Measurements from ENCODE around the gene LENG1. TPM values are rescaled to one million over a fixed set of nuclear protein-coding genes. Genes with fewer than 3 reads are reported as not detected.

Gene LENG1
- total RNA-seq, result 7.8 and 12.2 TPM in 2 replicates

DNA sequence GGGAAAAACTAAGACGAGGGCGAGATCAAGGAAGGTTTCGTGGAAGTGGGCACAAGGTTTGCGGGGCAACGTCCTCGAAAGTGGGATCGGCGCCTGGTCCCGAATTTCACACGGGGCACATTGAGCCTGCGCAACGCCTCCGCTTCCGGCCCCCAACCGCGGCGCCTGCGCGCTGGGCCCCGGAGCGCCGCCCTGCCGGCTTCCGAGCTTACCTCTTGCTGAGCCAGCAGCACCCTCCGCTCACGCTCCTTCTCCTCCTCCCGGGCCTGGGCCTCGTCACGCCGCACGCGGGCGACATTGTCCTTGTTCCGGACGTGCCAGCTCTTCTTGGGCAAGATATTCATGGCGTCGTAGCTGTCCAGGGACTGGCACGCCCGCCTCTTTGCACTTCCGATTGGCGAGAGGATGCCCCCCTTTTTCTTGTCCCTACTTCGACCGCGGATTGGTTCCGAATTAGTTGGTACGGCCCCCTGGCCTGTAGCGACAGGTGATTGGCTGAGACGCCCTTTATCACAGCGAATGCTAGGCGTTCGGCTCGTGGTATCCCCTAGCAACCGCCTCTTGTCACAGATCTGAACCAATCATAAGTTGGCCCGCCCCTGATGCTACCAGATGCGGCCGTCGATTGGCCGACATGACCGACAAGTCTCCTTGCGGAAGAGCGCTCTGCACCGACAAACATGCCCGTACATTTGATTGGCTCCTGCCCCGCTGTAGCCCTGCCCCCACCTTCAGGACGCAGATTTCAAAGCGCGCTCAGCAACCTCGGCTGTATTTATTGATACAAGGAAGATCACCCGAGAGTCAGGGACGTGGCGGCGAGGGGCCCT is at the start of gene LENG1:
LENG1 (minus strand) TSS at position 370 of the 830 bp plus-strand sequence; CDS start at position 344, 26 bp downstream.

DNA sequence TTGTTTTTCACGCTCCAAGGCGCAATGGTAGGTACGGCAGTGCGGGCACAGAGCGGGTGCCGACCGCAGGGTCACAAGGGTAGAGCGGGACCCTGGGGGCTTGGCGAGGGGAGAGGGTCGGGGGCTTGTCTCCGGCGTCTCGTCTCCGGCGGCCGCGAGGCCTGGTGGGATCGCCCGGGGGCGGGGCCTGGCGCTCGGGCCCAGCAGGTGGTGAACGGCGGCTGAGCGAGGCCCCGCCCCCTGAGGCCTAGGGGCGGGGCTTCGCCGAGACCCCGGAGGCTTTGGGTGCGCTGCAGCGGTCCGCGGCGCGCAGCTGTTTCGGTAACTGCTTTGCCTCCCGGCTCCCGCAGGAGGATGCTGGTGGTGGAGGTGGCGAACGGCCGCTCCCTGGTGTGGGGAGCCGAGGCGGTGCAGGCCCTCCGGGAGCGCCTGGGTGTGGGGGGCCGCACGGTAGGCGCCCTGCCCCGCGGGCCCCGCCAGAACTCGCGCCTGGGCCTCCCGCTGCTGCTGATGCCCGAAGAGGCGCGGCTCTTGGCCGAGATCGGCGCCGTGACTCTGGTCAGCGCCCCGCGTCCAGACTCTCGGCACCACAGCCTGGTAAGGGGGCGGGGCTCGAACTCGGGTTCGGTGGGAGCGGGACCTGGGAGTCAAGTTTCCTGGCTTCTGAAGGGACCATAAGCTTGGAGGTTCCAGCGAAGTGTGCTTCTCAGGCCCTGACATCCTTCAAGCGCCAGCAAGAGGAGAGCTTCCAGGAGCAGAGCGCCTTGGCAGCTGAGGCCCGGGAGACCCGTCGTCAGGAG is 31.7 kb upstream of the LENG1 start, which contains the start of gene TSEN34:
TSEN34 (plus strand) TSS at position 298 of the 800 bp plus-strand sequence; CDS start at position 355, 57 bp downstream.

DNA sequence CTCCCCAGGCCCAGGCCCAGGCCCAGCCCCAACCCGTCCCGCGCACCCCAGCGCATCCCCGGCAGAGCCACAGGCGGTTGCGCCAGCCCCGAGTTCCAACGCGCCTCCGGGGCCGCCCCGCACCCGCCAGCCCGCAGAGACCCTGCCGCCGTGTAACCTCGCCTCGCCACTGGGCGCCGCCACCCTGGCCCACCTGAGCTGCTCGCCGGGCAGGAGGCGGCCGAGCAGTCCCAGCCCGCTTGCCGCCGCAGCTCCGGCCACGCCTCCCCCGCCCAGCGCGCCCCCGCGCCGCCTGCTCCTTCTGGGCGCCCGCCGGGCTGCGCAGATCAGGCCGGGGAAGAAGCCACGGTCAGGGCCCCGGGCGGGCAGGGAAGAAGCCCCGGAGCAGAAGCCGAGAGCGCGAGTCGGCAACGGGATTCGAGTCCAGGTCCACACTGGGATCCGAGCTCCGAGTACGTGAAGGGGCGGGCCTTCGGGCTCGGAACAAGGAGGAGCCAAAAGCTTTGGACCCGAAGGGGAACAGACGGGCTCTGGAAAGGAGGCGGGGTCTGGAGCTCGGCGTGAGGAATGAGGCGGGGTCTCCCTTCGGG is 29.7 kb upstream of the LENG1 start, which contains the start of gene MBOAT7:
MBOAT7 (minus strand) TSS at position 436 of the 590 bp plus-strand sequence. CDS start 1,072 bp downstream, outside the sequence.

DNA sequence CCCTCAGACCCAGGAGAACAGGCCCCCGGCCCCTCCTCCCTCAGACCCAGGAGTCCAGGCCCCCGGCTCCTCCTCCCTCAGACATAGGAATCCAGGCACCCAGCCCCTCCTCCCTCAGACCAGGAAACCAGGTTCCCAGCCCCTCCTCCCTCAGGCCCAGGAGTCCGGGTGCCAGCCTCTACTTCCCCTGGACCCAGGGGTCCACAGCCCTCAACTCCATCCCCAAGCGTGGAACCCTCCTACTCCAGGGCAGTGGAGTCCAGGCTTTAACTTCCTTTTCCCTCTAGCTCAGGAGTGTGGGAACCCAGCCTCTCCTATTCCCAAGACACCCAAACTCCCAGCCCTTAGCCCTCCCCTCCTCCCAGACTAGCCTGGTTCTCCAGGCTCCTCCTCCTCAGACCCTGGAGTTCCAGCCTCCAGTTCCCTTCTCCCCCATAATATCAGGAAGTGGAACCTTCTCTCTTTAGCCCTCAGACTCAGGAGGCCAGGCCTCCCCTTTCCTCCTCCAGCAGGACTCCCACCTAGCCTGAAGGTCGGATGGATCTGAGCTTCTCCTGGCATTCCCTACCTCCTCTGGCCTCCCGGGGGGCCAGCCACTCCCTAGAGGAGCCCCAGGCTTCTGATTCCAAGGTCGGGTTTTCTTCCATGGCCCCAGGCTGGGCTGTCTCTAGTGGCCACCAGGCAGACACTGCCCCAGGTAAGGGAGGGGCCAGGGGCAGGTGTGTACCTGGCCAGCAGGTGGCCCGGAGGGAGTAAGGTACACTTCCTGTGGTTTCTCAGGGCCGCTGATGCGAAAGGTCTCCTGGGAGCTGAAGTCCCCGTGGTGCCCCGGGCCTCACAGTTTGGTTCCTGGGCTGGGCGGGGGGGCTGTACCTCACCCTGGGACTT is 13.2 kb upstream of the LENG1 start, which contains the start of gene TMC4:
TMC4 (minus strand) TSS at position 690 of the 888 bp plus-strand sequence; CDS start at position 647, 43 bp downstream.

DNA sequence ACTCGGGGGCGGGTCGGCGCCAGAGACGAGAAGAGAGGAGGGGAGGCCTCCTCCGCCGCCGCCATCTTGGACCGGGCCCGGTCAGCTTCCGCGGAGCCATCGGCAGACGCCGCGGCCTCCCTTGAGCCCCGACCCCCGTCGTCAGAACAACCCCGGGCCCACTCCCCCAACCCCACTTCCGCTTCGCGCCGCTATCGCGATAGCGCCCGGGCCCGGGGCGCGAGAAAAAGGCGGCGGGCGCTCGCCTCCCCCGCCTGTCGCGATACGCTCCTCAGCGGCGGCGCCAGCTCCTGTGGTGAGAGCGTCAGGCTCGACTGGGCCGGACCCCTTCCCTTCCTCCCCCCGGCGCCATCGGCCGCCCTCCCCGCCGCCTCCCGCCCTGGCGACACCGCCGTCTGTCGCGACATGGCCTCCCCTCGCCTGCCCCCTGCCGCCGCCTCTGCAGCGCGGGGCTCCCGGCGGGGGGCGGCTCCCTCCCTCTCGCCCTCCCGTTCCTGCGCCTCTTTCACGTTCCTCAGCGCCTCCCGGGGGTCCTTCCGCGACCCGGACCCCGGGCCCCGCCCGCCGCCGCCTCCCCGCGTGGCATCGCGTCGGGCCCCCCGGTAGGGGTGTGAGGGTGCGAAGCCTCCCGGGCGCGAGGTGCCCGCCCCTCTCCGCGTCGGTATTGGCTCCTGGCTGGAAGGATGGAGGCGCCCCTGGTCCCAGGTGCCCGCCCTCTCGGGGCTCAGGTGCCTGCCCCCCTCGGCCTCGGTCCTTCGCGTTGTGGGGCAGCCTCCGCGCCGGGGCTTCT is 21.6 kb downstream of the LENG1 start, which contains the start of gene CNOT3:
CNOT3 (plus strand) TSS at position 64 of the 790 bp plus-strand sequence. CDS start 5,217 bp downstream, outside the sequence.

DNA sequence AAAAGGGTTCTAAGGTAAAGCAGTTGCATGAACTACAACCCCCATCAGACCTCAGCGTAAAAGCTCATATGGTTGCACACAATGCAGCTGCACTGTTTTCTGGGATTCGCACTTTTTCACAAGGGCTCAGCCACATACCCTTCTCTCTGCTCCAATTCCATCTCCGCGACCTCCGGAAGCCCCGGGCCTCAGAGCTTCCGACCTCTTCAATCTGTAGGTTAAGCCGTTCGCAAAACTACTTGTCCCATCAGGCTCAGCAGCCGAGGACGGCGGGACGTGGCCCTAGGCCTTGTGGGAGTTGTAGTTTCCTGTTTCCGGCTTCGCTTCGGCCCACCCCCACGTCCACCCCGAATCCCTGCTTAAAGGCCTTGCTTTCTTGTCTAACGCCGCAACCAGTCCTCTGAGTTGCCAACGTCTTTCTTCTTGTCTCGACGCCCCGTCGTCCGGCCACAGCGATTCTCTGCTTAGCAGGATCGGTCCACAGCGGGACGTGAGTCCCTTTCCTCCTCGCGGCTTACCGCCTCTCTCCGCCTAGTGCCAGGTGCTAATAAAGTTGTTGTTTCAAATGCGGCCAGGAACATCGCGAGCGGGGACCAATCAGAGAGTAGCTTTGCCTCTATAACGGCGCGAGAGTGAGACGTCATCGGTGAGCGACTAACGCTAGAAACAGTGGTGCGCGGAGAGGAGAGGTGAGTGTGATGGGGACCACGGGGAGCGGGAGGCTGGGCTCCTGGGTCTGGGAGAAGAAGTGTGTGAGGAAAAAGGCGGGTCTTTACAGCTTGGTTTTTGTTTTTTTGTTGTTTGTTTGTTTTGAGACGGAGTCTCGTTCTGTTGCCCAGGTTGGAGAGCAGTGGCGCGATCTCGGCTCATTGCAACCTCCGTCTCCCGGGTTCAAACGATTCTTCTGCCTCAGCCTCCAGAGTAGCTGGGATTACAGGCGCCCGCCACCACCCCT is 44.1 kb downstream of the LENG1 start, which contains the start of the genes PRPF31 and TFPT:
PRPF31 (plus strand) TSS at position 646 of the 955 bp plus-strand sequence. CDS start 2,525 bp downstream, outside the sequence.
TFPT (minus strand) TSS at position 549 of the 955 bp plus-strand sequence; CDS start at position 161, 388 bp downstream.

Other genes starting within 250 kb of the LENG1 start
- gene CACNG8, start 196.8 kb downstream of the LENG1 start, total RNA-seq, result 0.61 and 0.65 TPM in 2 replicates
- gene CACNG6, start 168.1 kb downstream of the LENG1 start, total RNA-seq, result 2.6 and 3.2 TPM in 2 replicates
- gene VSTM1, start 95.8 kb downstream of the LENG1 start, total RNA-seq, result not detected in 2 replicates
- gene TARM1, start 78.4 kb downstream of the LENG1 start, total RNA-seq, result not detected in 2 replicates
- not detected in 2 replicates for gene OSCAR, start 58.9 kb downstream of the LENG1 start, total RNA-seq
- gene NDUFA3, start 56.9 kb downstream of the LENG1 start, total RNA-seq, result 9.4 and 18.2 TPM in 2 replicates
- 36.6 and 40.0 TPM in 2 replicates for gene TFPT, start 44.1 kb downstream of the LENG1 start, total RNA-seq
- gene PRPF31, start 44.0 kb downstream of the LENG1 start, total RNA-seq, result 75.7 and 92.9 TPM in 2 replicates
- 9.1 and 9.3 TPM in 2 replicates for gene CNOT3, start 22.0 kb downstream of the LENG1 start, total RNA-seq
- gene TMC4, start 13.4 kb upstream of the LENG1 start, total RNA-seq, result 0.32 TPM in 1 of 2 replicates, not detected in the other
- 45.1 and 83.9 TPM in 2 replicates for gene MBOAT7, start 29.9 kb upstream of the LENG1 start, total RNA-seq
- gene TSEN34, start 31.6 kb upstream of the LENG1 start, total RNA-seq, result 60.0 and 74.1 TPM in 2 replicates
- gene RPS9, start 41.1 kb upstream of the LENG1 start, total RNA-seq, result 2,242 and 2,420 TPM in 2 replicates
- not detected in 2 replicates for gene LILRB3, start 63.3 kb upstream of the LENG1 start, total RNA-seq
- under 0.01 TPM in 1 of 2 replicates, not detected in the other for gene LILRA6, start 83.1 kb upstream of the LENG1 start, total RNA-seq
- not detected in 2 replicates for gene LILRB5, start 97.6 kb upstream of the LENG1 start, total RNA-seq
- gene LILRB2, start 121.4 kb upstream of the LENG1 start, total RNA-seq, result not detected in 2 replicates
- not detected in 2 replicates for gene LILRA5, start 153.4 kb upstream of the LENG1 start, total RNA-seq
- not detected in 2 replicates for gene LILRA4, start 179.4 kb upstream of the LENG1 start, total RNA-seq
- not detected in 2 replicates for gene LAIR1, start 205.2 kb upstream of the LENG1 start, total RNA-seq